SKM-1 (cell line): ENCODE results near the gene CHAC1.

Experiments used
- DNase-seq: peaks from one replicate; lab custom pipeline; 2025; ENCODE audit not compliant: unreplicated experiment; lab: John Stamatoyannopoulos, UW

Gene CHAC1

DNA sequence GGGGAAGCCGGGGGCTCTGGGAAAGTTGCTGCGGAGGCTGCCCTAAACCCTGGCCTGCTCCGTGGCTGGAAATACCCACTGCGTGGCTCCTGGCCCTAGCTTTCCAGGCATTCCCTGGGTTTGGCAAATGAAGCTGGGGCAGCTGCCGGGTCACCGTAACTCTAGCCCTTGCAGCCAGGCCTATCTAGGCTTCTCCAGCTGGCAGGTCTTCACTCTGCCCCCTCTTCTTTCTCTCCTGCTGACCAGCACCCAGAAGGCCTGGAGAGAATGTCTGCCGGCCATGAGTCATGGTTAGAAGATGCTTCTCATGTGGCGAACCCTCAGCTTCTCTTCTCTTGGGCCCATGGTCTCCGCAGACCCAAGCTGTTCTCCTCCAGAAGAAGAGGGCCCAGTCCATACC is 29.7 kb upstream of the CHAC1 start:
- no peak for DNase-seq

- DNase-seq: no peak
These were observed 27.8 kb upstream of the CHAC1 start for GRCh38 chr15:40925495-40925862.

GRCh38 chr15:40925863-40926658 is 27.2 kb upstream of the CHAC1 start:
- no peak for DNase-seq

- no peak for DNase-seq
These were observed 26.4 kb upstream of the CHAC1 start for GRCh38 chr15:40926659-40927494.

- DNase-seq: no peak
These were observed 25.8 kb upstream of the CHAC1 start for GRCh38 chr15:40927495-40927872.

GRCh38 chr15:40927873-40928806 is 25.1 kb upstream of the CHAC1 start:
- no peak for DNase-seq

DNA sequence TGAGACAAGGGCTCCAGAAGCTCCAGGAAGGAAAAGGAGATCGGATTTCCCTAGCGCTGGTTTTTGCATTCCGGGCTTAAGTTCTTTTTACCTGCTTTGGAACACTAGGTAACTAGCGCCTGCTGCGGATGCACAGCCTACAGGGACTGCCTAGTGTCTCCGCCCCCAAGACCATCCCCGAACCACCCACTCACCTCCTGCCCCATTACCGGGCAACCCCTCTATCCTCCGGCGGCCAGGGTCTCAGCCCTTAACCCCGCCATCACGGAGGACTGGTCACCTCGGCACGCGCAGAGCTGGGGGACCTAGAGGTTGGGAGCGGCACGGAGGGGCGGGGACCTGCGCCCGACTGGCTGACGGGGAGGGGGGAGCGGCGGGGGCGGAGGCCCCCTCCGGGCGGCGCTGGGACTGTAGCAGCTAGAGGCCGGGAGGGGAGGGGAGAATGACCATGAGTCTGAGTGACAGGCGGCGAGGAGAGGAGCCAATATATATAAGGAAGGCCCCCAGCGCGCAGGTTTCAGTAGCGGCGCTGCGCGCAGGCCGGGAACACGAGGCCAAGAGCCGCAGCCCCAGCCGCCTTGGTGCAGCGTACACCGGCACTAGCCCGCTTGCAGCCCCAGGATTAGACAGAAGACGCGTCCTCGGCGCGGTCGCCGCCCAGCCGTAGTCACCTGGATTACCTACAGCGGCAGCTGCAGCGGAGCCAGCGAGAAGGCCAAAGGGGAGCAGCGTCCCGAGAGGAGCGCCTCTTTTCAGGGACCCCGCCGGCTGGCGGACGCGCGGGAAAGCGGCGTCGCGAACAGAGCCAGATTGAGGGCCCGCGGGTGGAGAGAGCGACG is 24.2 kb upstream of the CHAC1 start, which contains the start of gene DLL4:
DLL4 (plus strand) TSS at position 520 of the 839 bp plus-strand sequence. CDS start 329 bp downstream, outside the sequence.
- DNase-seq: no peak

DNA sequence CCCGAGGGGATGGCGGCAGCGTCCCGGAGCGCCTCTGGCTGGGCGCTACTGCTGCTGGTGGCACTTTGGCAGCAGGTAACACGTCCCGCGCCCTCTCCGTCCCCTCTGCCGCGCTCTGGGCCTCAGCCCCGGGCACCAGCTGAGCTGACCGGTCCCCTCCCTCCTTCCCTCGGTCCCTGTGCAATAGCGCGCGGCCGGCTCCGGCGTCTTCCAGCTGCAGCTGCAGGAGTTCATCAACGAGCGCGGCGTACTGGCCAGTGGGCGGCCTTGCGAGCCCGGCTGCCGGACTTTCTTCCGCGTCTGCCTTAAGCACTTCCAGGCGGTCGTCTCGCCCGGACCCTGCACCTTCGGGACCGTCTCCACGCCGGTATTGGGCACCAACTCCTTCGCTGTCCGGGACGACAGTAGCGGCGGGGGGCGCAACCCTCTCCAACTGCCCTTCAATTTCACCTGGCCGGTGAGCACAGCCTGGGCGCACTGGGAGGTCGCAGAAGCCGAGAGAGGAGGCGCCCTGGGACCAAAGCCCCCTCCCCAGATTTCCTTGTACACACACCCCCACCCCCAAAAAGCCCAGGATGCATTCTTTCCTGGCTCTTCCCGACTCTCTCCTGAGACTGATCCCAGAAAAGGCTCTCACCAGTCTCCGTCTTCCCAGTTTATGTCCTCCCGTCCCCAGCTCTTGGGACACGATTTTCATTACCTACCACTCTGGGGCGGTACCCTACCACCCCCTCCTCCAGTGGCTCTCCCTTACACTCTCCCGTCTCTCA is 23.4 kb upstream of the CHAC1 start:
- DNase-seq: no peak

DNA sequence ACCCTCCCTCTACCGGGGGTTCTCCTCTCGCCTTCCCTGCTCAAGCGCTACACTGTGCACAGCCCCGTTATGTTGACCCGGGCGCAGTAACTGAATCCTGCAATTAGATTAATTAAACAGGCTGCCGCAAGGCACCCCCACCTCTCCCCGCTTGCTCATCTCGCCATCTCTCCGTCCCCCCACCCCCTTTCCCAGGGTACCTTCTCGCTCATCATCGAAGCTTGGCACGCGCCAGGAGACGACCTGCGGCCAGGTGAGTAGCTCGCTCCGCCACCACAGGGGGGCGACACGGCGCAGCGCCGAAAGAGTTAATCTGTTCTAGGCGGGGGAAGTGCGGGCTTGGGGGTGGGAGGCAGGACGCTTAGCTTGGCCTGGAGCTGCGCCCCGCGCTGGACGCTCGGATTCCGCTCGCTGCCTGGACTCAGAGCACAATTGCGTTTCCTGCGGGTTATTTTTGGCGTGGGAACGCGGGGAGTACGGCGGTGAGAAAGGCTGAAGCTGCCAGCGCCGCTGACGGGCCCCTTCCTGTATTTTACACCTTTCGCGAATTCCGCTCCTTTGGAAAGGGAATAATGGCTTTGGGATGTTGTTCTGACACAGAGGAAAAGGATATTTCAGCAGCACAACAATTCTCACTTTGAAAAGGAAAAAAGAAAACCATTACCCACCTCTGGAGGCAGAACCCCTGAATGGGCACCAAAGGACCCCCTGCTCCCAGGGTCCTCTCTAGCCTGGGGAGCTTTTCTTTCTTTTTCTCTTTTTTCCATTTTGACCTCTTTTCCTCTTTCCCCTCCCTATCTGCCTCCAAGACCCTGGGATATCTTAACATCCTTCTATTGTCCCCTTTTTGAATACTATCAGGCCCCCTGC is 22.6 kb upstream of the CHAC1 start:
- DNase-seq: no peak

- no peak for DNase-seq
These were observed 21.8 kb upstream of the CHAC1 start for GRCh38 chr15:40931300-40932142.

GRCh38 chr15:40932156-40932555 is 21.1 kb upstream of the CHAC1 start:
- DNase-seq: no peak

DNA sequence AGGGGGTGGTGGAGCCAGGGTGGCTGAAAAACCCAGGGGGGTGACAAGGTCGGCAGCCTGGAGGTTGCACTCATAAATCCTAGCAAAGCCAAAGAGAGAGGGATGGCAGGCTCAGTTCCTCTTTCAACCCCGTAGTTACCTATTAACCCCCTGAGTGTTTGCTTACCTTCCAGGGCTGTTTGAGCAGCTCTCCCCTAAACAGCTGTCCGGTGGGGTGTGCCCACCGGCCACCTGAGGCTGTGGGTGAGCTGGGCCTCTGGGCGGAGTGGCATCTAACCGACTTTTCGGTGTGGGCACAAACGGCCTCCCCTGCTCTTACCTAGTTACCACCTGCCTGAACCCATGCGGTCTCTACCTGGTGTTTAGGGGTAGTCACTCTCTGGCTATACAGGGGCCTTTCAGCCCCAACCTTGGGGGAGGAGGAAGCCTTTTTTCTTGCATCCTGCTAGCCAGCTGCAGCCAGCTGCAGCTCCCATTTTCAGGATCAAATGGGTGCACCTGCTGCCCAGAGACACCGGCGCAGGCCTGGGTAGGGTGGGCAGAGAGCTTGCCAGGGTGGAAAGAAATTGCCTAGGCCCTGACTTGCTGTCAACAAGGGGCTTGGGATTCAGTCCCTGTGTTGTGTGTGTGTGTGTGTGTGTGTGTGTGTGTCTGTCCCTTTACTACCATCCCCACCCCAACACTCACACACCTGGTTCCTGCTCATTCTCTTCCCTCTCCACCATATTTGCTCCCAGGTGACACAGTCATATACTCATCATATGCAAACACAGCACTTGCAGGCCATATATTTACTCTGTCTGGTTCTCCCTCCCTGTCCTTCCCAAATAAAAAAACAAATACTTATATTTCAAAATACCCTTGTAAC is 20.4 kb upstream of the CHAC1 start:
- no peak for DNase-seq

GRCh38 chr15:40933517-40933902 is 19.8 kb upstream of the CHAC1 start:
- no peak for DNase-seq

DNA sequence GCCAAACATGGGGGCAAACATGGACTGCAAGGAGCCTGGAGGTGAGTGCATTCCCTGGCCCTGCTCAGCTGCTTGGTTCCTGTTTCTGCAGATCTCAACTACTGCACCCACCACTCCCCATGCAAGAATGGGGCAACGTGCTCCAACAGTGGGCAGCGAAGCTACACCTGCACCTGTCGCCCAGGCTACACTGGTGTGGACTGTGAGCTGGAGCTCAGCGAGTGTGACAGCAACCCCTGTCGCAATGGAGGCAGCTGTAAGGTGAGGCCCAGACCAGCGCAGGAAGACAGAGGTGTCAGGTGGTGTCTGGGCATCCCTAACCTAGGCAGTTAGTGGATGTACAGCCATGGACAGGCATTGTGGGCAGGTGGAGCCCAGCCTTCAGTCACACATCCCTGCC is 18.8 kb upstream of the CHAC1 start:
- DNase-seq: no peak

DNA sequence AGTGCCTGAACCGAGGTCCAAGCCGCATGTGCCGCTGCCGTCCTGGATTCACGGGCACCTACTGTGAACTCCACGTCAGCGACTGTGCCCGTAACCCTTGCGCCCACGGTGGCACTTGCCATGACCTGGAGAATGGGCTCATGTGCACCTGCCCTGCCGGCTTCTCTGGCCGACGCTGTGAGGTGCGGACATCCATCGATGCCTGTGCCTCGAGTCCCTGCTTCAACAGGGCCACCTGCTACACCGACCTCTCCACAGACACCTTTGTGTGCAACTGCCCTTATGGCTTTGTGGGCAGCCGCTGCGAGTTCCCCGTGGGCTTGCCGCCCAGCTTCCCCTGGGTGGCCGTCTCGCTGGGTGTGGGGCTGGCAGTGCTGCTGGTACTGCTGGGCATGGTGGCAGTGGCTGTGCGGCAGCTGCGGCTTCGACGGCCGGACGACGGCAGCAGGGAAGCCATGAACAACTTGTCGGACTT is 17.0 kb upstream of the CHAC1 start:
- no peak for DNase-seq
